KMS-11 (cell line): Measurements from ENCODE around the gene NAB1.

Experiments
- H2AFZ ChIP-seq: fragments of 200-600 bp; sonication (generic); 2 replicates; pipeline ENCODE4 v1.6.1; 2016; ENCODE audit warnings: antibody characterized with exemption, mixed run types, low read depth
- H3K27ac ChIP-seq: fragments of 200-600 bp; sonication (generic); 2 replicates; pipeline ENCODE4 v1.6.1; 2016; ENCODE audit warnings: mild to moderate bottlenecking, mixed run types
- H3K27me3 ChIP-seq: fragments of 200-600 bp; sonication (generic); 2 replicates; pipeline ENCODE4 v1.6.1; 2017; ENCODE audit warnings: mild to moderate bottlenecking, low read depth, mixed run types, moderate library complexity; ENCODE audit not compliant: insufficient read depth
- H3K36me3 ChIP-seq: fragments of 200-600 bp; sonication (generic); 2 replicates; pipeline ENCODE4 v1.6.1; 2017; ENCODE audit warnings: mild to moderate bottlenecking, mixed run types; ENCODE audit not compliant: insufficient read depth
- H3K4me1 ChIP-seq: fragments of 200-600 bp; sonication (generic); 2 replicates; pipeline ENCODE4 v1.6.1; 2016; ENCODE audit warnings: mild to moderate bottlenecking, low read depth, mixed run types; ENCODE audit not compliant: poor library complexity, severe bottlenecking
- H3K4me2 ChIP-seq: fragments of 200-600 bp; sonication (generic); 2 replicates; pipeline ENCODE4 v1.7.0; 2016; ENCODE audit warnings: mild to moderate bottlenecking, mixed run types
- H3K4me3 ChIP-seq: fragments of 200-600 bp; sonication (generic); IDR thresholded peaks from 2 replicates; pipeline ENCODE4 v1.6.1; 2017; ENCODE audit warnings: low read depth, low read length, mixed read lengths; ENCODE audit not compliant: insufficient read depth
- H3K79me2 ChIP-seq: fragments of 200-600 bp; sonication (generic); 2 replicates; pipeline ENCODE4 v1.6.1; 2016; ENCODE audit warnings: low read depth, mixed run types; ENCODE audit not compliant: insufficient read depth
- H3K9ac ChIP-seq: fragments of 200-600 bp; sonication (generic); 2 replicates; pipeline ENCODE4 v1.6.1; 2016; ENCODE audit warnings: mild to moderate bottlenecking, mixed run types
- H4K20me1 ChIP-seq: fragments of 200-600 bp; sonication (generic); 2 replicates; pipeline ENCODE4 v1.6.1; 2016; ENCODE audit warnings: mild to moderate bottlenecking, mixed run types; ENCODE audit not compliant: insufficient read depth
- TF ChIP-seq, protein P1 (sequence below): fragments of 200-600 bp; sonication (generic); conservative IDR thresholded peaks from 2 replicates; pipeline ENCODE4 v1.6.1; 2017; ENCODE audit warnings: low read depth, mild to moderate bottlenecking, antibody characterized with exemption, low read length, moderate library complexity, mixed read lengths

NAB1 gene

GRCh38 chr2:190627448-190628412, 21.2 kb upstream of the NAB1 start:
- no peaks in the 10 kb centered on the region for H3K36me3 ChIP-seq
- TF ChIP-seq, protein P1, sequence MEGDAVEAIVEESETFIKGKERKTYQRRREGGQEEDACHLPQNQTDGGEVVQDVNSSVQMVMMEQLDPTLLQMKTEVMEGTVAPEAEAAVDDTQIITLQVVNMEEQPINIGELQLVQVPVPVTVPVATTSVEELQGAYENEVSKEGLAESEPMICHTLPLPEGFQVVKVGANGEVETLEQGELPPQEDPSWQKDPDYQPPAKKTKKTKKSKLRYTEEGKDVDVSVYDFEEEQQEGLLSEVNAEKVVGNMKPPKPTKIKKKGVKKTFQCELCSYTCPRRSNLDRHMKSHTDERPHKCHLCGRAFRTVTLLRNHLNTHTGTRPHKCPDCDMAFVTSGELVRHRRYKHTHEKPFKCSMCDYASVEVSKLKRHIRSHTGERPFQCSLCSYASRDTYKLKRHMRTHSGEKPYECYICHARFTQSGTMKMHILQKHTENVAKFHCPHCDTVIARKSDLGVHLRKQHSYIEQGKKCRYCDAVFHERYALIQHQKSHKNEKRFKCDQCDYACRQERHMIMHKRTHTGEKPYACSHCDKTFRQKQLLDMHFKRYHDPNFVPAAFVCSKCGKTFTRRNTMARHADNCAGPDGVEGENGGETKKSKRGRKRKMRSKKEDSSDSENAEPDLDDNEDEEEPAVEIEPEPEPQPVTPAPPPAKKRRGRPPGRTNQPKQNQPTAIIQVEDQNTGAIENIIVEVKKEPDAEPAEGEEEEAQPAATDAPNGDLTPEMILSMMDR: no peak
- no peaks in the 10 kb centered on the region for H3K27me3 ChIP-seq
- H2AFZ ChIP-seq: no peak overlapping the region
- H3K79me2 ChIP-seq: no peaks in the 10 kb centered on the region
- no peaks in the 10 kb centered on the region for H4K20me1 ChIP-seq
- H3K4me3 ChIP-seq: no peak overlapping the region
- no peak overlapping the region for H3K9ac ChIP-seq
- no peak overlapping the region for H3K4me2 ChIP-seq
- H3K27ac ChIP-seq: no peak overlapping the region
- no peaks in the 10 kb centered on the region for H3K4me1 ChIP-seq

DNA sequence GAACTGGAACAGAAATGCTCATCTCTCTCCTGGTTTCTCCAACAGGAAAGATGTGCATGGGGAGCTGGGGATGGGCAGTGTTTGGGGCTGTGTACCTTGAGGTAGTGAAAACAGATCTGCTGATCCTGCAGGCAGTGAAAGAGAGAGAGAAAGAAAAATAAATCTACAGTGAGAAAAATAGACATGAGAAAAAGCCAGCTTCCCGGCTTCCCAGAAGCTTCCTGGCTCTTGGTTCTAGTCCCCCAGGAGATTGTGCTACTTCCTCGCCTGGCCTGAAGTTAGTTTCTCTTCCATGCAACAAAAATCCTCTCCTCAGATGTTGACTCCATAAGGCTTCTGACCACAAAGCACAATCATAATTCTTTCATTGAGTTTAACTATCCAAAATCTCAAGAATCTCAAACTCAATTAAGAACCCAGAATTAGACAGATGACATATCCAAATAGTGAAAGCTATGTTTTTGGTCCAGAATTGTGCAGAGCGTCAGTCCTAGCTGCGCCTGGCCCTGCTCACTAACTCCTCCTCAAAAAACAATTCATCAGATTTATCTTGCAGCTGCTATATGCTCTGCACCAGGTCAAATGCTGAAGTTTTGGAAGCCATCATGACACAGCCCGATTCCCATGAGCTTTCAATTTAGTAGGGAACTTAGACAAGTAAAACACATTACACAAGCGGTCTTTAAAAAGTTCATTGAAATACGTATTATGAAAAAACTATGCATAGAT, 20.1 kb upstream of the NAB1 start:
- H3K79me2 ChIP-seq: no peaks in the 10 kb centered on the region

DNA sequence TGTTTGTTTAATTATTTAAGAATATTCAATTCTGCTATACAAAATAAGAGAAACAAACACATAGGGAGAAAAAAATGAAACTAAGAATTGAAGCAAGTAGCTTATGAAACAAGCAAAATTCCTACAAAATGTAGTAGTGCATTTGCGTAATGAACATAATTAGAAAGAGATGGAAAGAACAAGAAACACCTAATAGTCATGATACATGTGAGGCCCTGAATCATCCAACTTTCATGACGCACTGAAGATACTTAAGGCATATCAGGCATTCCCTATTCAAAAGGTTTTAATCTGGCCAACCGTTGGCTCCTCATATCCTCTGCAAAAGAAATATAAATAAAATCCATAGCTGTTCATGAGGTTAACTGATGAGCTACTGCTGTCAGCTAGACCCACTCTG, 14.5 kb upstream of the NAB1 start:
- H3K36me3 ChIP-seq: no peaks in the 10 kb centered on the region
- no peaks in the 10 kb centered on the region for H3K4me1 ChIP-seq
- H3K9ac ChIP-seq: no peak overlapping the region
- H3K79me2 ChIP-seq: no peaks in the 10 kb centered on the region
- H3K27me3 ChIP-seq: no peaks in the 10 kb centered on the region
- no peak overlapping the region for H3K27ac ChIP-seq
- TF ChIP-seq, protein P1: no peak
- H2AFZ ChIP-seq: no peak overlapping the region
- H3K4me2 ChIP-seq: no peak overlapping the region
- no peak overlapping the region for H3K4me3 ChIP-seq
- H4K20me1 ChIP-seq: no peaks in the 10 kb centered on the region

More for the DNA sequence above, 20.1 kb upstream of the NAB1 start:
- H3K9ac ChIP-seq: no peak overlapping the region
- no peaks in the 10 kb centered on the region for H4K20me1 ChIP-seq
- TF ChIP-seq, protein P1: no peak
- no peak overlapping the region for H3K4me2 ChIP-seq
- H3K4me3 ChIP-seq: no peak overlapping the region
- H3K36me3 ChIP-seq: no peaks in the 10 kb centered on the region
- no peaks in the 10 kb centered on the region for H3K27me3 ChIP-seq
- H3K27ac ChIP-seq: no peak overlapping the region
- H3K4me1 ChIP-seq: no peaks in the 10 kb centered on the region
- H2AFZ ChIP-seq: no peak overlapping the region

GRCh38 chr2:190635781-190636180, 13.1 kb upstream of the NAB1 start:
- Histone ChIP-seq H3K4me1 (no peaks in the 10 kb centered on the region), H3K36me3 (no peaks in the 10 kb centered on the region), H3K79me2 (no peaks in the 10 kb centered on the region), H3K4me2 (no peak overlapping the region), H3K27me3 (no peaks in the 10 kb centered on the region), H4K20me1 (no peaks in the 10 kb centered on the region), H3K27ac (no peak overlapping the region), H2AFZ (no peak overlapping the region), H3K4me3 (no peak overlapping the region), H3K9ac (no peak overlapping the region)
- TF ChIP-seq, protein P1: no peak
